ENCODE measurements around the gene ARV1.

DNA sequence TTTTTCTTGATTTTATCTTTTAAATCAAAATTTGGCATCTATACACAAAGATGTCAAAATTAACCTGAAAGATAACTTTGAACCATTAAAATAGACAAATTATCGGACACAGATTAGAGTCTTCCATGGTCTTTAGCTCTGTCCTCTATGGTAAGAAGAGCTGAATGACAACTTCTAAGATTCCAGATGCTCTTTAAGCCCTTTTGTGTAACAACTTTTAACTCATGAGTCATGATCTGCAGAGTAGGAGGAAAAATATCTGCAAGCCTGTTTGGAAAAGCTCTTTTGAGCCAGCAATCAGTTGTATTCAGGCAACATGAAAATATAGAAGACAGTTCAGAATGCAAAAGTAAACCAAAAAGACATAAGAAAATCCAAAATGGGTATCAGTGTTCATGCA is 38.0 kb upstream of the ARV1 start:
- no peak for TF ChIP-seq CTCF (conservative IDR thresholded peaks at IDR 0.05 in 1 of 2, IDR thresholded peaks at IDR 0.05 in 1 of 2; ENCODE audit: extremely low read depth in 1 of 2, insufficient read depth in 1 of 2, low read depth in 1 of 2, low read length in 2 of 2)
- no peak for TF ChIP-seq EZH2 (IDR thresholded peaks at IDR 0.05; ENCODE audit: borderline replicate concordance, low read length)
